Skeletal muscle cell (primary cell): Measurements from ENCODE around the gene ALPI.

Experiments used
- DNase-seq: peaks from one replicate; pipeline ENCODE4 v3.0.0-alpha.2; 2010; ENCODE audit warnings: low read depth
- H3K4me3 ChIP-seq: 2 replicates; pipeline ENCODE4 v1.5.1; 2011; ENCODE audit warnings: low read depth, mild to moderate bottlenecking, control low read depth, low read length, moderate library complexity

Gene ALPI

DNA sequence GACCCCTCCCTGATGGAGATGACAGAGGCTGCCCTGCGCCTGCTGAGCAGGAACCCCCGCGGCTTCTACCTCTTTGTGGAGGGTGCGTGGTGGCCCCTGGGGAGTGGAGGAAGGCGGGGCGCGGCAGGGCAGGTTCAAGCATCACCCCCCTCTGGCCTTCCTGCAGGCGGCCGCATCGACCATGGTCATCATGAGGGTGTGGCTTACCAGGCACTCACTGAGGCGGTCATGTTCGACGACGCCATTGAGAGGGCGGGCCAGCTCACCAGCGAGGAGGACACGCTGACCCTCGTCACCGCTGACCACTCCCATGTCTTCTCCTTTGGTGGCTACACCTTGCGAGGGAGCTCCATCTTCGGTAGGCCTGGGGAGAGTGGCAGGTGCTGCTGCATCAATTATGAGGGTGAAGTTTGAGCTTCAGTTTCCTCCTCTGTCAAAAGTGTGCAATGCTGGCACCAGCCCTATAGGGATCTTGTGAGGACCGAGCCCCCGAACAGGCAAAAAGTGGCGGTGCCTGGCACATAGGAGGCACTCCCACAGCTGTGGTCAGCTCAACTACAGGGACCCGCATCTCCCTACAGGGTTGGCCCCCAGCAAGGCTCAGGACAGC is 2.2 kb downstream of the ALPI start:
- no peak for DNase-seq
- H3K4me3 ChIP-seq, result no peak overlapping the region

- no peak for DNase-seq
- no peak overlapping the region for H3K4me3 ChIP-seq
Measured at GRCh38 chr2:232458661-232459418, 2.9 kb downstream of the ALPI start.

- no peak overlapping the region for H3K4me3 ChIP-seq
- DNase-seq, result no peak
Measured at GRCh38 chr2:232459419-232460035, 3.6 kb downstream of the ALPI start.

DNA sequence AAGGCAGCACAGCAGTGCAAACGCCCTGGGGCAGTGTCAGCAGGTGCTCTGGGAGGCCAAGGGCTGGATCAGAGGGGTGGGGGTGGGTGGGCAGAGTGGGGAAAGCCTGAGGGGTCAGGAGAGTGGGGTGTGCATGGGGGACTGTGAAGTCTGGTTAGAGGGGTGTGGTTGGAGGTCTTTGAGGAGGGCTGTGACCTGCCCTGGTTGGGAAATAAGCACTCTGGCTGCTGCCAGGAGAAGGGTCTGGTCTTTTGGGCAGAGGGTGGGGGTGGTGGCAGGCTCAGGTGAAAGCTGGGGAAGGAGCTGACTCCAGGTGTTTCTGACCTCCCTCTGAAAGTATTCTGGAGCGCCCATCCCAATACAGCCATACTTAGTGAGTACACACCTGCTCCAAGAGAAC is 4.2 kb downstream of the ALPI start:
- no peak for DNase-seq

DNA sequence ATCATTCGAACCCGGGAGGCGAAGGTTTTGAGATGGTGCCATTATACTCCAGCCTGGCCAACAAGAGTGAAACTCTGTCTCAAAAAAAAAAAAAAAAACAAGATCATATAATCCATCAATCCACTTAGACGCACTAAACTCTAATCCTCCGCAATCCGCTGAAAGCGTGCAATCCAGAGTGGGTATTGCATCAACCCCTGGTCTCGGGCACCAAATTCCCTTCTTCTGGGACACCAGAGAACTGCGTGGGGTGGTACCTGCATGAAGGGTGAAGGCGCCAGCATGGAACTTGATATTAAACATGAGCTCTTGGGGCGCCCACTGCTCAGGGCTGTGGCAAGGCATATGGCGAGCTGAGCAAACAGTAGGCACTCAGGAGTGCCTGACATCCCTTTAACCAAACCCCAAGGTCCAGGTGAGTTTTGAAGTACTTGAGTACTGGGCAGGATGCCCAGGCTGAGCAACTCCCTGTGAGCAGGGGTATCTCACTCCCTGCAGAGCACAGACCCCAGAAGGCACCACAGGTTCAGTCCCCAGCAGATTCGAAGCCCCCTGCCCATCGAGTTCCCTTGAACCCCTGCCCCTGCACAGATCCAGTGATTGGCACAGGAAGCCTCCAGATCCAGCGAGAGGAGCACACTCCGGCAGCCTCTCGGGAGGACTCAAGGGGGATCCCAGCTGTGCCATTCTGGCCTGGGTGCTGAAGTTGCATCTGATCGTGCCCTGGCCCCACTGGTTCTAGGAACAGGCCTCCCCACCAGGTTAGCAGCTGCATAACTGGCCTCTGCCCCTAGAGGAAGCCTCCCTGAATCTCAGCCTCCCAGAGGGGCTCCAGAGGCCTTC is 8.0 kb downstream of the ALPI start:
- no peak for DNase-seq
- no peak overlapping the region for H3K4me3 ChIP-seq

More for the DNA sequence above, 4.2 kb downstream of the ALPI start:
- no peak overlapping the region for H3K4me3 ChIP-seq

- DNase-seq, result no peak
- H3K4me3 ChIP-seq, result no peak overlapping the region
Measured at GRCh38 chr2:232464544-232464885, 8.6 kb downstream of the ALPI start.

DNA sequence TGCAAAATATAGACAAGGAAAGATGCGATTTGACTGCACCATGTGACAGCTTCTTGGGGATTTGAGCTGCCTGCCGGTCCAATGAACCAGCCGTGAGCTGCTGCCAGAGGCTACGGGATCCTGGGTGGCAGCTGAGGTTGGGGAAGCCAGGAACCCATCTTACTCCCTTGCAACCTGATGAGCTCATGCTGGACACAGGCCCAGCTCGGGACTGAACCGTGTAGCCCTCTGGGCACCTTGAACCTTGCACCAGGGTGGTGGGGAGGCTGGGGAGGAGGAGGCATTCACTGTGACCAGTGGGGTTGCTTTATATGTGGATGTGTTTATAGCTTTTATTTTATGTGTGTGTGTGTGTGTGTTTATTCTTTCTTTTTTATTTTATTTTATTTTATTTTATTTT is 9.1 kb downstream of the ALPI start:
- H3K4me3 ChIP-seq, result no peak overlapping the region
- no peak for DNase-seq

DNA sequence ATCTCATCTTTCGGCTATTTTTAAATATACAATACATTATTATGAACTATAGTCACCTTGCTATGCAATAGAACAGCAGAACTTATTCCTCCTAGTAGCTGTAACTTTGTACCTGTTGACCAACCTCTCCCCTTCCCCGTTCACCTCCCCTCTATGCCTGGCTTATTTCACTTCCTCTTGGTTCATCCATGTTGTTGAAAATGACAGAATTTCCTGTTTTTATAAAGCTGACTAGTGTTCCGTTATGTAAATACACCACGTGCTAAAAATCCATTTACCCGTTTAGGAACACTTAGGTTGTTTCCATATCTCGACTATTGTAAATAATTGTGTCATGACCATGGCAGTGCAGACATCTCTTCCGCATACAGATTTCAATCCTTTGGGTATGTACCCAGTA is 10.3 kb downstream of the ALPI start:
- no peak overlapping the region for H3K4me3 ChIP-seq
- DNase-seq, result no peak

GRCh38 chr2:232473467-232473890 is 17.5 kb downstream of the ALPI start:
- peak; percentile 4 for DNase-seq
- no peak overlapping the region for H3K4me3 ChIP-seq

- no peak overlapping the region for H3K4me3 ChIP-seq
- no peak for DNase-seq
Measured at GRCh38 chr2:232476045-232476444, 20.1 kb downstream of the ALPI start.

GRCh38 chr2:232476791-232477190 is 20.8 kb downstream of the ALPI start:
- DNase-seq, result no peak
- H3K4me3 ChIP-seq, result no peak overlapping the region

- H3K4me3 ChIP-seq, result no peak overlapping the region
- no peak for DNase-seq
Measured at GRCh38 chr2:232477751-232478510, 22.0 kb downstream of the ALPI start.

- no peak for DNase-seq
- H3K4me3 ChIP-seq, result no peak overlapping the region
Measured at GRCh38 chr2:232478571-232479340, 22.8 kb downstream of the ALPI start.

DNA sequence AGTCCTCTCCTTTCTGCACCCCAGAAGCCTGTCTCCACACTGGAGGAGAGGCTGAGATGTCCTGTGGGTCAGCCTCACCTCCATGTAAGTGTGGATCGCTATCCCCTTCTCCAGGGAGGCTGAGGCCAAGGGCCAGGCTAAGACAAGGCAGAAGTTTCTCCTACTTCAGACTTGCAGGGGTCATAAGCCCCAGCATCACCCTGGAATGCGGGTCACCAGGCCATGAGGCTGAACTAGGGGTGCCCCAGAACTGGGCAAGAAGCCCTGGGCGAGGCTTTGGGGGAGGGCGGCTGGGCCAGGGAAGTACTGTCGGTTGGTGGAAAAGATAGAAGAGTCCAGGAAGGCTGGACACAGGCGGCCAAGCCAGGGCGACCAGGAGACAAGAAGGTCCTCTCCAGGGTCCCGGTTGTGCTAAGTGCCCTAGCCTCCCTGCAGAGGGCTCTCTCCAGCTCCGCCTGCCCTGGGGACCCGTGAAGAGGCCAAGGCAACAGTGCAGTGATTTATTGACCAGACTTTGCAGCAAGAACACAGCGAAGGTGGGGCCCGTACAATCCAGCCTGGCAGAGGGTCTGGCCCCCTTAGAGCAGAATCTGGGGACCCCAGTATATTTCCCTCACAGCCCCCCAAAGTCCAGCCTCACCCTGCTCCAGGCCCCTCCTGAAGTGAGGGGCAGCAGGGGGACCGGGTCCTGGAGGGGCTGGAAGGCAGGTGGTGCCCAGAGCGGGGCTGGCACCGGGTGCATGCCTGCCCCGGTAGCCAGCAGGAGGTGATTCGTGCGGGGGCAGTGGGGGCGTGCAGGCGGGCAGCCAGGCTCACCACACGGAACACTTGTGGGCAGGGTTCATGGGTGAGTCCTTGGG is 23.6 kb downstream of the ALPI start:
- no peak overlapping the region for H3K4me3 ChIP-seq
- DNase-seq, result no peak

DNA sequence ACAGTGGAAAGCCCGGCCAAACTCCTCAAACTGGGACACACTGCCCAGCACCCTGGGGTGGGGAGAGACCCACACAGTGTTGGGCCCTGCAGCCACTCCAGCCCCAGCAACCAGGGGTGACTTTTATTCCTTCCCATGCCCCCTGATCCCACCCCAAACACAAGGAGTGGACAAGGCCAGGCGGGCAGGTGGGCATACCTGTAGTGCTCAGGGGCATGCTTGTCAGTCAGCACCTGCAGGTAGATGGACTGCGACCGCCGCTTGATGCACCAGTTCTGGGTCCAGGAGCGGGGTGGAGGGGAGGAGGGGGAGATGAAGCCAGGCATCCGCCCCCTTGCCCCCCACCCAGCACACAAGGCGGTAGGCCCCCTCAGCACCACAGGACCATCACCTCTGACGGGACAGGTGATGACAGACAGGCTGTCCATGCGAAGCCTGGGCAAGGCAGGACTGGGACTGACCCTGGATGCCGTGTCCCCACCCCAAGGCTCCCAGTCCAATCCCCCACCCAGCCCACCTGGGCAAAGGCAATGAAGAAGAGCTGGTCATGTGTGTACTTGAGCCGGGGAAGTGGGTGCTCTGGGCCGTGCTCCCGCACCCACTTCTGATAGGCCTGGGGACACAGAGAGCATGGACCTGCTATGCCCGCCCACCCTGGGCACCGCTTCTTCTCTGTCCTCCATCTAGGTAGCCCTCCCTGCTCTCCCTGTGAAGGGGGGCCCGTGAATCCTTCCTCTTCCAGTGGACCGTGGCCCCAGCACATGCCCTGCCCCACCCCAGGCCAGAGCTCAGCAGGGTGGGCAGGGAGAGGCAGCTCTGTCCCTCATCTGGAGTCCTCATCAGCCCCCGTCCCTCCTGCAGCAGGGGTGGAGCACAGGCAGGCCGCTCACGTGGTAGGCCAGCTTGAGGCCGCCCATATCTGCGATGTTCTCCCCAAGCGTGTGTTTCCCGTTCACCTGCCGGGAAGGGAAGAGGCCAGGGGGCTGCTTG is 24.5 kb downstream of the ALPI start:
- H3K4me3 ChIP-seq, result no peak overlapping the region
- no peak for DNase-seq

DNA sequence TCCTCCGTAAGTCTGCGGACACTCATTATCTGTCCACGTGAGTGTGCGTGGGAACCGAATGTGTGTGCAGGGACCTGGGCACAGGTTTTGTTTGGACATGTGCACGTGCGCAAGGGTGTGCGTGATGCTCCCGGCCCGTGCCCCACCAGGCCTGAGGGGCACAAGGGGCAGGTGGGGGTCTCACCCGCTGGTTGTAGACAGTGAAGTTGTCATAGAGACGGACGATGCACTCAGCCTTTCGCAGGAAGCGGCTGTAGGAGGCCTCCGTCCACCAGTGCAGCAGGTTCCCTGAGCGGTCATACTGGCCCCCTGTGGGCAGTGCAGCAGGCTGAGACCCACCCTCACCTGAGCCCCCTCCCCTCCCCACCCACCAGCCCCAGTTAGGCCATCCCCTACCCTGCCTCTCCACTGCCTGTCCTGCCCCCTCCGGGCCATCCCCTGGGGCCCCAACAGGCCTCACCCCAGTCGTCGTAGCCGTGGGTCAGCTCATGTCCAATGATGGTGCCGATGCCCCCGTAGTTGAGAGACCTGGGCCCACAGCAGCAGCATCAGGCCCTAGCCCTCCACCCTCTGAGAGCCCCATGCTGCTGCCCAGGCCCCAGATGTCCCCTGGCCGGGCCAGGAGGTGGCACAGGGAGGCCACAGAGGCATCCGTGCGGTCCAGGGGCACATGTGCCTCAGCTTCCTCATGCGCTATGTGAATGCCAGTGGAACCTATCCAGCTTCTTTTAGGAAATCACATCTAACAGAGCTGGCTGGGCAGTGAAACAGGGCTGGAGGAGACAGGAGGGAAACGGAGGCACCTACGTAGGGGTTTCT is 25.6 kb downstream of the ALPI start:
- H3K4me3 ChIP-seq, result no peak overlapping the region
- DNase-seq, result no peak
